CD4-positive, alpha-beta T cell treated with Interleukin-10 for 1 hour (primary cell): ENCODE results near the gene SH2B3.

Source experiments
- DNase-seq: peaks from one replicate; pipeline ENCODE4 v3.0.0-alpha.2; 2020

Gene SH2B3

GRCh38 chr12:111429828-111430432 lies 24.2 kb downstream of the SH2B3 start:
- DNase-seq, result peak; percentile 85

- DNase-seq, result peak; percentile 87
Measured at GRCh38 chr12:111430433-111431353, 25.0 kb downstream of the SH2B3 start.

- DNase-seq, result no peak
Measured at GRCh38 chr12:111431772-111432171, 26.0 kb downstream of the SH2B3 start.

DNA sequence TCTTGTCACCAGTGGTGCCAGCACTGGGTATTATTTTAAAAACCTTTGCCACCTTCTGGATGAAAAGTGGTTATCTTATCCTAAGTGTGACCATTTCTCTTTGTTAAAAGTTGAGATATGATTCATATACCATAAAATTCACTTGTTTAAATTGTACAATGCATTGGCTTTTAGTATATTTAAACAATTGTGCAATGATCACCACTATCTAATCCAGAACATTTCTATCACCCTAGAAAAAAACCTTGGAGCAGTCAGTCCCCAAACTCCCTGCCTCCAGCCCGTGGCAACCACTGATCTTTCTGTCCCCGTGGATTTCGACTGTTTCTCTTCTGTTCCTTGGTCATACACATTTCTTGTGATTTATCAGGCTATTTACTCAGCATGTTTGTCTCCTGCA lies 28.3 kb downstream of the SH2B3 start:
- DNase-seq, result no peak

- peak; percentile 93 for DNase-seq
Measured at GRCh38 chr12:111434680-111435338, 29.1 kb downstream of the SH2B3 start.

DNA sequence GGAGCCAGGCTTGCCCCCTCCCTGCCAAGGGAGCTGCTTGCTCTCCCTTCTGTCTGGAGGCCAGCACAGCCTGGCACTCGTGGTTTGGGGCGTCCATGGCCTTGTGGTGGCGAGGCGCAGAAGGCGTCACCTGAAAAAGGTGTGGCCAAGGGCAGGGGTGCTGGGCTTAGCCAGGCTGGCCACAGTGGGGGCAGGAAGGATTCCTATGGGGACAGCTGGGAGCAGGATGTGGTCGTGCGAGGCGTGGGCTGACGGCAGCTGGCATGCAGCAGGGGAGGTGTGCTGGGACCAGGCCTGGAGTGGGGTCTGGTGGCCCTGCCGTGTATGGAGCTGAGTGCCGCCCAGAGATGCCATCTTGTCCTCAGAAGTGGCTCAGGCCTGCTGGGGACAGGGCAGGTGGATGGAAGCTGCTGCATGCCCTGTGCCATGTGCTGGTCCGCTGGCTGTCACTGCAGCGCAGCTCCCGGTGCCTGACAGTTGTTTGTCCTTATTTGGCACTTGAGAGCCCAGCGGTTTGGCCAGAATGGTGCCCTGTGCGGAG lies 30.0 kb downstream of the SH2B3 start:
- DNase-seq, result peak; percentile 59

- DNase-seq, result no peak
Measured at GRCh38 chr12:111436266-111436665, 30.5 kb downstream of the SH2B3 start.

GRCh38 chr12:111436811-111437210 lies 31.1 kb downstream of the SH2B3 start:
- no peak for DNase-seq

- DNase-seq, result no peak
Measured at GRCh38 chr12:111437816-111438454, 32.2 kb downstream of the SH2B3 start.

GRCh38 chr12:111438481-111438880 lies 32.8 kb downstream of the SH2B3 start:
- DNase-seq, result peak; percentile 62

DNA sequence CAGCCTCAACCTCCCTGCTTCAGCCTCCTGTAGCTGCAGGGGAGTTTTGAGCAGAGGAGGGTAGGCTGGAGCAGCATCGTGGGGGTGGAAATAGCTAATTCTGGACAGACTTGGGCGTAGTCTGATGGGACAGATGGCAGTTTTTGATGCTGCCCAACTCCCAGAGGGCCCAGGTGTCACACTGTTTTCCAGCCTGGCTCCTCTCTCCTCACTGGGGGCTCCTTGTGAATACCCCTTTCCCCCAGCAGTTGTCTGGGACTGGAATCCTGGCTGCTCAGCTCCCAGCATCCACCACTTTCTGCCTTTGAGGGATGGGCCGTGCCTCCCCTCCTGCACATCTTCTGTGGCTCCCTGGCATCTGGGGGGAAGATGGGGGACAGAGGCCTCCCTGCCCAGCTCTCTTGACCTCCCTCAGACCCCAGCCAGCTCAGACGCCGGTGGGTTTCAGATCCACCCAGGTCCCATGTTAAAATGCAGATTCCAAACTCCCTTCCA lies 34.0 kb downstream of the SH2B3 start:
- no peak for DNase-seq

GRCh38 chr12:111440152-111440551 lies 34.4 kb downstream of the SH2B3 start:
- DNase-seq, result no peak

GRCh38 chr12:111440631-111441030 lies 34.9 kb downstream of the SH2B3 start:
- DNase-seq, result no peak

- DNase-seq, result no peak
Measured at GRCh38 chr12:111441107-111441928, 35.6 kb downstream of the SH2B3 start.

DNA sequence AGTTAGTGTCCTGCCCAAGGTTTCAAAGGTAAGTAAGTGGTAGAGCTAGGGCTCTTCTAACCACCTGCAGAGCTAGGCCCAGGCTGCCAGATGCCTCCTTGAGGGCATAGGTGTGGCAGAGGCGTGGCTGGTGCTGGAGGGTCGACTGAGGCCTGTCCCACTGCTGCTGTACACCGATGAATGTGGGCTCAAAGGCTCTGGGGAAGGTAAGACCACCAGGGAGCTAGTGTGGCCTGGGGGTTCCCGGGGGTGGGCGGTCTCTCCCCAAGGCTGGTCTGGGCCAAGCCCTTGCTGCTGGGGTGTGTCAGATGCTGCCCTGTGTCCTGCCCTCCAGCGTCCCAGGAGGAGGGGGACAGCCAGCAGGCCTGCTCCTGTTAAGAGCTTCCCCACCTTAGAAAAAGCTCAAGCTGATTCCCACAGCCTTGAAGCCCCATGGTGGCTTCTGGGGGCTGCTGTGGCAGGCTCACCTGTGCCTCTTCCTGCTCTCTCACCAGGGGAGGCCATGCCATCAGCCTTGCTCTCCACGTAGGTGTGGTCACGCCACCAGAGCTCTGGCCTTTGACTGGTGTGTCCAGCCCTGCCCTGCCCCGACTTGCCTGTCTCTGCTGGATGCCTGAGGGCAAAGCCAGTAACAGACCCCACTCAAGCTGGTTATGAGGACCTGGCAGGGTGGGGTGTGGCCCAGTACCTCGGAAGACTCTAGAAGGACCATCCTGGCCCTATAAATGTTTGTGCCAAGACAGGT lies 36.8 kb downstream of the SH2B3 start:
- DNase-seq, result no peak

GRCh38 chr12:111443086-111443485 lies 37.4 kb downstream of the SH2B3 start:
- DNase-seq, result no peak

GRCh38 chr12:111443586-111443985 lies 37.9 kb downstream of the SH2B3 start:
- no peak for DNase-seq

- DNase-seq, result peak; percentile 54
Measured at GRCh38 chr12:111444314-111444924, 38.7 kb downstream of the SH2B3 start.

DNA sequence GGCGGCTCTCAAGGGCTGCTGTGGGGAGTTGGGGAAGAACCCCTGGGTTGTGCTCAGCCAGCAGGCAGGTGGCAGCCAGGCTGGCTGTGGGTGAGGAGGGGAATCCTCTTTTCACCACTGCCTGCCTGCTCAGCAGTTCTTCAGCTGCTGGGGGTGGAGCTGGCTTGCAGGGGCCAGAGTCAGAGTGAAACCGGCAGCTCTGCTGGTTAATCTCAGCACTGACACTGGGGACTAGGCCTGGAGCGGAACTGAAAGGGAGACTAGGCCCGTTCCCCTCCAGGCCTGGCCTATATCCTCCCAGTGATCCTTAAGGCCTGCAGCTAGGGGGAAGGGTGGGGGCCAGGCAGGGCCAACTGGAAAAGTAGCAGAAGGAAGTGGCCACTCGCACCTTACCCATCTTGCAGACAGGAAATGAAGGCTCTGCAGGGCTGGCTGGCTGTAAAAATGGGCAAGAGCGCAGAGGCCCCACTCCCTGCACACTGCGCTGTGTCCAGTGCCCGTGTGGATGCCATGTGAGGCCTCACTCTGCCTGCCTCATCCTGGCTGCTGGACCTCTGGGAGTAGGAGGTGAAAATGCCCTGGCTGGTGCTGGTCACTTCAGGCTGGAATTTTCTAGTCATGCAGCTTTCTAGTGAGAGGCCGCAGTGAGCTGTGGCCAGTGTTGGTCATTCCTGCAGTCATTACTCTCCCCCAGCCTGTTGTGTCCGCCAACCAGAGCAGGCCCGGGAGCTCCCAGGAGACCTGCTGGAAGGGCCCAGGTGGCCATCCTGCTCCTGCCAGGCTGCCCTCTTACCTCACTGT lies 39.4 kb downstream of the SH2B3 start:
- peak; percentile 90 for DNase-seq
